ENCODE measurements around the gene IRF5. TPM values are rescaled to one million over a fixed set of nuclear protein-coding genes. Genes with fewer than 3 reads are reported as not detected.

IRF5 gene
- total RNA-seq, 2 experiments from 2014 or later = 8.2 to 21.9 TPM

DNA sequence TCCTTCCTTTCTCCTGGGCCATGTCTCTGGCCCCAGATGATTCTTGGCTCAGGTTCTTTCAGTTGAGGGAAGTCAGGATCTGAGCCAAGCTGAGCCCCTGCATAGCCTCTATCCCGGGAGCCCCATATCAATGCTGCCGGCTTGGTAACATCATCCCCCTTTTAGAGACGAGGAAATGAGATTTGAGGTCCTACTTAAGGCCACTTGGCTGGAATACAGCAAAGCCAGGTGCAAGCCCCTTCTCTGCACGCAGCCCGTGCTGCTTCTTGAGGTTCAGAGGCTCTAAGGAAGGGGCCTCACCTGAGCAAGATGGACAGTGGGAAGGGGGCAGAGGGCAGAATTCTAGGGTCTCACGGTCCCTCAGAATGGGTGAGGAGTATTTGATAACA, 2.4 kb upstream of the IRF5 start:
- no peaks in the 10 kb centered on the region for H4K20me1 ChIP-seq (ENCODE audit: insufficient read depth, low read length)
- no peaks in the 10 kb centered on the region for H3K9me3 ChIP-seq (ENCODE audit: low read length)
- H3K79me2 ChIP-seq (ENCODE audit: insufficient read depth, low read depth, low read length) = no peaks in the 10 kb centered on the region
- peak overlapping the region; percentile 36 for H3K4me2 ChIP-seq (ENCODE audit: low read length)
- H3K9me2 ChIP-seq (ENCODE audit: insufficient read depth, low read length) = no peaks in the 10 kb centered on the region
- H3K36me3 ChIP-seq (ENCODE audit: insufficient read depth, low read length) = no peaks in the 10 kb centered on the region
- ChIA-PET POLR2A (interaction anchor here (0.7 kb wide), 1 partner anchor 13 kb away, joined by 6 read pairs; no protein-coding TSS in a partner anchor), CTCF (ENCODE audit: unreplicated experiment) (interaction anchor here (0.6 kb wide), 1 partner anchor 225 kb away, joined by 6 read pairs; no protein-coding TSS in a partner anchor)
- no peak for DNase-seq (ENCODE audit: low spot score)
- no peak overlapping the region for H3K27ac ChIP-seq (ENCODE audit: low read depth, low read length, poor library complexity, severe bottlenecking)
- peak overlapping the region; percentile 27; the same call in 1 of the 2 replicates for H2AFZ ChIP-seq (ENCODE audit: low read length)
- H3K4me1 ChIP-seq (ENCODE audit: insufficient read depth, low read length, poor library complexity, severe bottlenecking) = peaks cover 47% of the 10 kb centered on the region
- intact Hi-C loops (cut with micrococcal nuclease; ENCODE audit: unreplicated experiment) = no loop called here
- H3K4me3 ChIP-seq (ENCODE audit: low read depth, low read length, poor library complexity, severe bottlenecking) = no peak overlapping the region
- no peak for TF ChIP-seq EZH2phosphoT487 (IDR thresholded peaks at IDR 0.05; ENCODE audit: borderline replicate concordance, low read depth, low read length)
- TF ChIP-seq, protein P1, sequence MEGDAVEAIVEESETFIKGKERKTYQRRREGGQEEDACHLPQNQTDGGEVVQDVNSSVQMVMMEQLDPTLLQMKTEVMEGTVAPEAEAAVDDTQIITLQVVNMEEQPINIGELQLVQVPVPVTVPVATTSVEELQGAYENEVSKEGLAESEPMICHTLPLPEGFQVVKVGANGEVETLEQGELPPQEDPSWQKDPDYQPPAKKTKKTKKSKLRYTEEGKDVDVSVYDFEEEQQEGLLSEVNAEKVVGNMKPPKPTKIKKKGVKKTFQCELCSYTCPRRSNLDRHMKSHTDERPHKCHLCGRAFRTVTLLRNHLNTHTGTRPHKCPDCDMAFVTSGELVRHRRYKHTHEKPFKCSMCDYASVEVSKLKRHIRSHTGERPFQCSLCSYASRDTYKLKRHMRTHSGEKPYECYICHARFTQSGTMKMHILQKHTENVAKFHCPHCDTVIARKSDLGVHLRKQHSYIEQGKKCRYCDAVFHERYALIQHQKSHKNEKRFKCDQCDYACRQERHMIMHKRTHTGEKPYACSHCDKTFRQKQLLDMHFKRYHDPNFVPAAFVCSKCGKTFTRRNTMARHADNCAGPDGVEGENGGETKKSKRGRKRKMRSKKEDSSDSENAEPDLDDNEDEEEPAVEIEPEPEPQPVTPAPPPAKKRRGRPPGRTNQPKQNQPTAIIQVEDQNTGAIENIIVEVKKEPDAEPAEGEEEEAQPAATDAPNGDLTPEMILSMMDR (conservative IDR thresholded peaks at IDR 0.05; ENCODE audit: low read length) = no peak
- BruUV-seq (replicated peaks) = no TSS peak

DNA sequence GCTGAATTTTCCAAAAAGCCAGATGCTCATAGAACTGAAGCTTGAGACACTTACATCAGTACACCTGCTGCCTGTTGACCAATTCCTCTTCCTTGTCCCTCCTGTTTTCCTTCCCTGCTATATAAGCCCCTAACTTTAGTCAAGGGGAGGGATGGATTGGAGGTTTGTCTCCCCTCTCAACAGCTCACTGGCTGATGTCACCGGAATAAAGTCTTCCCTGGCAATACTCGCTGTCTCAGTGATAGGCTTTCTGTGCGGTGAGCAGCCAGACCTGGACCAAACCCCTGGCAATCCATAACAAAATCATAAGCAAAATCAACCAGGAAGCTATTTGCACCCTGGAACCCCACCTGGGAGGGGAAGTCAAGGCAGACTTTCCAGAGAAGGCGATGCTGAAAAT, 929 bp upstream of the IRF5 start:
- intact Hi-C loops (cut with micrococcal nuclease; ENCODE audit: unreplicated experiment) = no loop called here
- CTCF ChIA-PET (ENCODE audit: unreplicated experiment) = interaction anchor here (1.6 kb wide), 1 partner anchor 14 kb away, joined by 3 read pairs; no protein-coding TSS in a partner anchor

DNA sequence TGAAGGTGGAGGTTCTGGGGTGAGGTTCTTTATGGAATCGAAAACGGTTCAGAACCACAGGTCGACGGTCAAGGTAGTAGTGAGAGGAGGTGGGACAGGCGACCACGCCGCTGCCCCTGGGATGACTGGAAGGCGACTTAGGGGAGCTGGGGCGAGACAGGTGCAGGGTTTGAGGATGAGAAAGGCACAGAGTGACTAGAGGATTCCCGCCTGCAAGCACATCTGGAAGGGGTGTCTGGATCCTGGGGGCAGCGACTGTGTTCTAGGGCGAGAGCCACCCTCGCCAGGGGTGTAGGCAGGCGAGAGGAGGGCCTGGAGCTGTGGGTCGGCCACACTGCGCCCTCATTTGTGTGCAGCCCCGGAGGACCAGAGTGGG, 468 bp upstream of the IRF5 start:
- BruUV-seq (replicated peaks) = no TSS peak
- peak overlapping the region; percentile 67; the same call in 1 of the 2 replicates for H3K4me2 ChIP-seq (ENCODE audit: low read length)
- intact Hi-C loops (cut with micrococcal nuclease; ENCODE audit: unreplicated experiment) = no loop called here
- no peak overlapping the region for H3K27ac ChIP-seq (ENCODE audit: low read depth, low read length, poor library complexity, severe bottlenecking)
- no peak overlapping the region for H2AFZ ChIP-seq (ENCODE audit: low read length)
- no peaks in the 10 kb centered on the region for H3K36me3 ChIP-seq (ENCODE audit: insufficient read depth, low read length)
- ChIA-PET CTCF (ENCODE audit: unreplicated experiment) (interaction anchor here (1.6 kb wide), 1 partner anchor 14 kb away, joined by 3 read pairs; no protein-coding TSS in a partner anchor), POLR2A (no interaction called here)
- H3K9me2 ChIP-seq (ENCODE audit: insufficient read depth, low read length) = no peaks in the 10 kb centered on the region
- DNase-seq (ENCODE audit: low spot score) = no peak
- no peak for TF ChIP-seq EZH2phosphoT487 (IDR thresholded peaks at IDR 0.05; ENCODE audit: borderline replicate concordance, low read depth, low read length)
- TF ChIP-seq, protein P1 (conservative IDR thresholded peaks at IDR 0.05; ENCODE audit: low read length) = no peak
- no peaks in the 10 kb centered on the region for H3K79me2 ChIP-seq (ENCODE audit: insufficient read depth, low read depth, low read length)
- no peaks in the 10 kb centered on the region for H4K20me1 ChIP-seq (ENCODE audit: insufficient read depth, low read length)
- H3K4me1 ChIP-seq (ENCODE audit: insufficient read depth, low read length, poor library complexity, severe bottlenecking) = peaks cover 61% of the 10 kb centered on the region
- H3K4me3 ChIP-seq (ENCODE audit: low read depth, low read length, poor library complexity, severe bottlenecking) = no peak overlapping the region
- H3K9me3 ChIP-seq (ENCODE audit: low read length) = no peaks in the 10 kb centered on the region

More for the DNA sequence above, 929 bp upstream of the IRF5 start:
- no peak for TF ChIP-seq EZH2phosphoT487 (IDR thresholded peaks at IDR 0.05; ENCODE audit: borderline replicate concordance, low read depth, low read length)
- TF ChIP-seq, protein P1 (conservative IDR thresholded peaks at IDR 0.05; ENCODE audit: low read length) = no peak
- Histone ChIP-seq H3K4me1 (ENCODE audit: insufficient read depth, low read length, poor library complexity, severe bottlenecking) (peaks cover 61% of the 10 kb centered on the region), H3K27ac (ENCODE audit: low read depth, low read length, poor library complexity, severe bottlenecking) (no peak overlapping the region), H3K4me3 (ENCODE audit: low read depth, low read length, poor library complexity, severe bottlenecking) (no peak overlapping the region), H3K79me2 (ENCODE audit: insufficient read depth, low read depth, low read length) (no peaks in the 10 kb centered on the region), H2AFZ (ENCODE audit: low read length) (no peak overlapping the region), H4K20me1 (ENCODE audit: insufficient read depth, low read length) (no peaks in the 10 kb centered on the region), H3K4me2 (ENCODE audit: low read length) (no peak overlapping the region), H3K36me3 (ENCODE audit: insufficient read depth, low read length) (no peaks in the 10 kb centered on the region), H3K9me3 (ENCODE audit: low read length) (no peaks in the 10 kb centered on the region), H3K9me2 (ENCODE audit: insufficient read depth, low read length) (no peaks in the 10 kb centered on the region)
- no TSS peak for BruUV-seq (replicated peaks)
- DNase-seq (ENCODE audit: low spot score) = no peak
- POLR2A ChIA-PET = no interaction called here

All from OCI-LY7 (cell line).